HUES48 (cell line): Measurements from ENCODE around the gene IL20.

ENCODE experiments used
- H3K27ac ChIP-seq: one replicate; pipeline ENCODE4 v1.7.0; 2013; ENCODE audit warnings: low read depth, low read length, inconsistent platforms
- H3K27me3 ChIP-seq: 2 replicates; pipeline ENCODE4 v1.6.1; 2013; ENCODE audit warnings: mild to moderate bottlenecking, low read length; ENCODE audit not compliant: control insufficient read depth, insufficient read depth
- H3K36me3 ChIP-seq: 2 replicates; pipeline ENCODE4 v1.6.1; 2013; ENCODE audit warnings: low read length; ENCODE audit not compliant: control insufficient read depth, insufficient read depth
- H3K4me1 ChIP-seq: 2 replicates; pipeline ENCODE4 v1.6.1; 2013; ENCODE audit warnings: mild to moderate bottlenecking, low read length; ENCODE audit not compliant: control insufficient read depth, insufficient read depth
- H3K4me3 ChIP-seq: 2 replicates; pipeline ENCODE4 v1.5.1; 2013; ENCODE audit warnings: mild to moderate bottlenecking, low read depth, low read length
- H3K9ac ChIP-seq: 2 replicates; pipeline ENCODE4 v1.6.1; 2013; ENCODE audit warnings: mild to moderate bottlenecking, low read depth, low read length, moderate library complexity
- H3K9me3 ChIP-seq: 2 replicates; pipeline ENCODE4 v1.6.1; 2013; ENCODE audit warnings: low read length; ENCODE audit not compliant: control insufficient read depth, insufficient read depth

IL20 gene

GRCh38 chr1:206913766-206914537 lies 48.5 kb downstream of the IL20 start:
- Histone ChIP-seq H3K4me3 (no peak overlapping the region), H3K36me3 (no peaks in the 10 kb centered on the region), H3K9ac (no peak overlapping the region), H3K9me3 (no peaks in the 10 kb centered on the region), H3K27ac (no peak overlapping the region), H3K27me3 (peaks cover 19% of the 10 kb centered on the region), H3K4me1 (peaks cover 2% of the 10 kb centered on the region)

- Histone ChIP-seq H3K4me3 (no peak overlapping the region), H3K27ac (no peak overlapping the region), H3K4me1 (no peaks in the 10 kb centered on the region), H3K36me3 (no peaks in the 10 kb centered on the region), H3K9ac (no peak overlapping the region), H3K27me3 (peaks cover 8% of the 10 kb centered on the region), H3K9me3 (no peaks in the 10 kb centered on the region)
Measured at GRCh38 chr1:206915030-206915735, 49.8 kb downstream of the IL20 start.

DNA sequence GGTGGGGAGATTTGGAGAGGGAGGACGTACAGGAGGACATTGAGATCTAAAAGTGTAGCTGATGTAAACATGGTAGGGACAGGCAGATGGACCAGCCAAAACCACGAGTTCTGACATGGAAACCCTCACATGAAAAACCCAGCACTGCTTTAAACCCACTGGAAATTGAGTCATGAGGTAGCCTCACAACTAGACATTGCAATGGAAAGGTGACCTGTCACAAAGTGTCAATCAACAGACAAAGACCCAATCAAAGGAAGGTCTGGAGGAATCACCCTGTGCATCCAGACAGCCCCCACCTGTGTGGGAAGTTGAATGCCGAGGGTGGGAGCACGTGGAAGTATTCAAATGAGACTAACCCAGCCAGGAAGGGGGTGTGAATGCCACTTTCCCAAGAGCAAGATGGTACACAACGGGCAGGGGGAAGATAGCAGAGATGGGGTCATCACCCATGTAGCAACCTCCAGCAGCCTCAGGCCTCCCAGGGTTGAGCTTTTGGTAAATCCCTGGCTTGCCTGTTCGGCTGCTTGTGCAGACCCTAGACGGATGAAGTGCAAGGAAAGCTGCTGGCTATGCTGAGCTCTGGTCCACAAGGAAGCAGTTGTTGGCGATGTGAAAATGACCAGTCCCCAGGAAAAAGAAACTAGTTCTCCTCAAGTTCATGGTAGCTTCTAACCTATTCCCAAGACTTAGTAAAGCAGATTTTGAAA lies 50.7 kb downstream of the IL20 start:
- Histone ChIP-seq H3K36me3 (no peaks in the 10 kb centered on the region), H3K27ac (no peak overlapping the region), H3K27me3 (no peaks in the 10 kb centered on the region), H3K9ac (no peak overlapping the region), H3K9me3 (no peaks in the 10 kb centered on the region), H3K4me3 (no peak overlapping the region), H3K4me1 (no peaks in the 10 kb centered on the region)

- no peak overlapping the region for H3K27ac ChIP-seq
- no peak overlapping the region for H3K9ac ChIP-seq
- H3K4me1 ChIP-seq: no peaks in the 10 kb centered on the region
- H3K9me3 ChIP-seq: no peaks in the 10 kb centered on the region
- H3K36me3 ChIP-seq: no peaks in the 10 kb centered on the region
- no peaks in the 10 kb centered on the region for H3K27me3 ChIP-seq
- no peak overlapping the region for H3K4me3 ChIP-seq
Measured at GRCh38 chr1:206918076-206918475, 52.7 kb downstream of the IL20 start.
